Measurements from ENCODE around the gene SPART.

DNA sequence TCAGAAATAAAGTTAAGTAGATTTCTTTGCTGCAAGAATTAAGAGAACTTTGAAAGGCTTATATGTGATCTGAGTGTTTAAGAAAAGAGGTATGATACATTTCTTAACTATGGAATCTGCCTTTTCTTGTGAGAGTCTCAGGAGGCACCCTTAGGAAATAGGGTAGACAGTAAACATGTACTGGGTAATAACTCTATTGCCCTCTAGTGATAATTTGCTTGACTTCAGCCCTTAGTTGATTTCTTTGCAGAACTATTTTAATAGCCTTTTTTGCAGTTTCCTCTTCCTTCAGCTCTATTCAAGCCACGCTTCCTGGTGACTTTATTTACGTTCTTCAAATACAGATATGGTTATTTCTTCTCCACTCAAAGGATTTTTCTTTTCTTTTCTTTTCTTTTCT, 49.1 kb upstream of the SPART start:
- TF ChIP-seq, protein P1, sequence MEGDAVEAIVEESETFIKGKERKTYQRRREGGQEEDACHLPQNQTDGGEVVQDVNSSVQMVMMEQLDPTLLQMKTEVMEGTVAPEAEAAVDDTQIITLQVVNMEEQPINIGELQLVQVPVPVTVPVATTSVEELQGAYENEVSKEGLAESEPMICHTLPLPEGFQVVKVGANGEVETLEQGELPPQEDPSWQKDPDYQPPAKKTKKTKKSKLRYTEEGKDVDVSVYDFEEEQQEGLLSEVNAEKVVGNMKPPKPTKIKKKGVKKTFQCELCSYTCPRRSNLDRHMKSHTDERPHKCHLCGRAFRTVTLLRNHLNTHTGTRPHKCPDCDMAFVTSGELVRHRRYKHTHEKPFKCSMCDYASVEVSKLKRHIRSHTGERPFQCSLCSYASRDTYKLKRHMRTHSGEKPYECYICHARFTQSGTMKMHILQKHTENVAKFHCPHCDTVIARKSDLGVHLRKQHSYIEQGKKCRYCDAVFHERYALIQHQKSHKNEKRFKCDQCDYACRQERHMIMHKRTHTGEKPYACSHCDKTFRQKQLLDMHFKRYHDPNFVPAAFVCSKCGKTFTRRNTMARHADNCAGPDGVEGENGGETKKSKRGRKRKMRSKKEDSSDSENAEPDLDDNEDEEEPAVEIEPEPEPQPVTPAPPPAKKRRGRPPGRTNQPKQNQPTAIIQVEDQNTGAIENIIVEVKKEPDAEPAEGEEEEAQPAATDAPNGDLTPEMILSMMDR (IDR thresholded peaks at IDR 0.05 in 8 of 11, conservative IDR thresholded peaks at IDR 0.05 in 3 of 11), result peak in 2 of 11 experiments; percentile 19 to 21
- TF ChIP-seq POLR2AphosphoS5 (IDR thresholded peaks at IDR 0.05) (no peak), POLR2A (IDR thresholded peaks at IDR 0.05) (no peak)
